ENCODE measurements around the gene SPRED1. TPM values are rescaled to one million over a fixed set of nuclear protein-coding genes. Genes with fewer than 3 reads are reported as not detected.

Gene SPRED1
- total RNA-seq, 1 donor from 2014 or later = 20.4 TPM

DNA sequence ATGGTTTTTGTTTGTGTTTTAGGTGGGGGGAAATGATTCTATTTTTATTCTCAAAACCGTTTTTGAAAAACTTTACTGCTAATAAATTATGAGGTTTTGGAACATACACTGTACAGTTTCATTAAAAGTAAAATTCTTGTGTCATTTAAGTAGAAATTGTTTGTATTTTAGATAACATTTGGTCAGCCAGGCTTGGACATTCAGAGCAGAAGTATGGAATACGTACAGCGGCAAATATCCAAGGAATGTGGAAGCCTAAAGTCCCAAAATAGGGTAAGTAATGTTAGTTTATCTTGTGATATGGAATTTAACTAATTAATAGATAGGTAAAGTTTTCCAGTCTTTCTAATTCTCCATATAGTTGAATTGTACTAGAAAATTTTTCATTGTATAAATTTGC is 96.6 kb downstream of the SPRED1 start:
- no peaks in the 10 kb centered on the region for H3K36me3 ChIP-seq (ENCODE audit: control insufficient read depth, insufficient read depth, low read length)
- H3K4me3 ChIP-seq (ENCODE audit: low read depth, low read length) = no peak overlapping the region
- no peaks in the 10 kb centered on the region for H3K27me3 ChIP-seq (ENCODE audit: control insufficient read depth, insufficient read depth, low read length)
- TF ChIP-seq, protein P1, sequence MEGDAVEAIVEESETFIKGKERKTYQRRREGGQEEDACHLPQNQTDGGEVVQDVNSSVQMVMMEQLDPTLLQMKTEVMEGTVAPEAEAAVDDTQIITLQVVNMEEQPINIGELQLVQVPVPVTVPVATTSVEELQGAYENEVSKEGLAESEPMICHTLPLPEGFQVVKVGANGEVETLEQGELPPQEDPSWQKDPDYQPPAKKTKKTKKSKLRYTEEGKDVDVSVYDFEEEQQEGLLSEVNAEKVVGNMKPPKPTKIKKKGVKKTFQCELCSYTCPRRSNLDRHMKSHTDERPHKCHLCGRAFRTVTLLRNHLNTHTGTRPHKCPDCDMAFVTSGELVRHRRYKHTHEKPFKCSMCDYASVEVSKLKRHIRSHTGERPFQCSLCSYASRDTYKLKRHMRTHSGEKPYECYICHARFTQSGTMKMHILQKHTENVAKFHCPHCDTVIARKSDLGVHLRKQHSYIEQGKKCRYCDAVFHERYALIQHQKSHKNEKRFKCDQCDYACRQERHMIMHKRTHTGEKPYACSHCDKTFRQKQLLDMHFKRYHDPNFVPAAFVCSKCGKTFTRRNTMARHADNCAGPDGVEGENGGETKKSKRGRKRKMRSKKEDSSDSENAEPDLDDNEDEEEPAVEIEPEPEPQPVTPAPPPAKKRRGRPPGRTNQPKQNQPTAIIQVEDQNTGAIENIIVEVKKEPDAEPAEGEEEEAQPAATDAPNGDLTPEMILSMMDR (IDR thresholded peaks at IDR 0.05; ENCODE audit: insufficient read depth, low read length, poor library complexity, severe bottlenecking) = no peak
- DNase-seq (ENCODE audit: low read depth) = no peak

DNA sequence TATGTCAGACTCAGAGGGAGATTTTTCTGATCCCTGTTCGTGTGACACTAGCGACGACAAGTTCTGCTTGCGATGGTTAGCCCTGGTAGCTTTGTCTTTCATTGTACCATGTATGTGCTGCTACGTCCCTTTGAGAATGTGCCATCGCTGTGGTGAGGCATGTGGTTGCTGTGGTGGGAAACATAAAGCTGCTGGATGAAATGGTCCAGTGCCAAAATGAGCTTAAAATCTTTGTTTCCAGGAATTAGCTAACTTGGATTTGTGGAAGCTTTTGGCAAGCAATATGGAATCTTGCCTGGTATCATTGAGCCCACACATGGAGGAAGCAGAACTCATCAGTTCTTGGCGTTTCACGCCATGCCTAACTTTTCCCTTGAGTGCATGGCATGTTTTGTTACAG is 98.8 kb downstream of the SPRED1 start:
- H3K27me3 ChIP-seq (ENCODE audit: control insufficient read depth, insufficient read depth, low read length) = no peaks in the 10 kb centered on the region
- no peak for DNase-seq (ENCODE audit: low read depth)
- no peaks in the 10 kb centered on the region for H3K36me3 ChIP-seq (ENCODE audit: control insufficient read depth, insufficient read depth, low read length)
- H3K4me3 ChIP-seq (ENCODE audit: low read depth, low read length) = no peak overlapping the region
- TF ChIP-seq, protein P1 (IDR thresholded peaks at IDR 0.05; ENCODE audit: insufficient read depth, low read length, poor library complexity, severe bottlenecking) = no peak

DNA sequence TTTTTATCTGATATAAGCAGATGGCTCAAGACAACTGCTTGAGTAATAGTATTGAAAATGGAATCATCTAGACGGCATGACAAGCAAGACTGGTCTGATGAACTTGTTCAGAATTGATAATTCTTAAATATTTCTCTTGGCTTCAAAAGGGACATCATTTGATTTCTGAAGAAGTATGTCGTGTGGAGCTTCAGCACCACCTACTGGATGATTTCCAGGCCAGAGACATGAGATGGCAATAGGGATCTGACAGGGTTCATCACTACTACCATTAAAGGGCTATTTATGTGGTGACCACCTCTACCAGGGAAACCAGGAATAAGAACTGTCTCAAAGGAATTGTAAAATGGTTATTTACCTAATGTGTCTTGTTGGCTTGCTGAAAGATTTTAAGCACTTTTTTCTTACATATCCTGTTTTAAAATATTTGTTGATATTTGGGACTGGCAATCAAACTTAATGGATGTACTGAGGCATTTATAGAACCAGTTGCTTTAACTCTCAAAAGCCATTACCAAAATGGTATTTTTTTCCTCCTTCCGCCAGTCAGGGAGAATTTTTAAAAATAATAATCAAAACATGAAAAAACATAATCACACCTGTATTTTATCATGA is 101.8 kb downstream of the SPRED1 start:
- TF ChIP-seq, protein P1 (IDR thresholded peaks at IDR 0.05; ENCODE audit: insufficient read depth, low read length, poor library complexity, severe bottlenecking) = peak; percentile 78
- H3K36me3 ChIP-seq (ENCODE audit: control insufficient read depth, insufficient read depth, low read length) = no peaks in the 10 kb centered on the region
- no peaks in the 10 kb centered on the region for H3K27me3 ChIP-seq (ENCODE audit: control insufficient read depth, insufficient read depth, low read length)
- peak; percentile 12 for DNase-seq (ENCODE audit: low read depth)
- H3K4me3 ChIP-seq (ENCODE audit: low read depth, low read length) = no peak overlapping the region

DNA sequence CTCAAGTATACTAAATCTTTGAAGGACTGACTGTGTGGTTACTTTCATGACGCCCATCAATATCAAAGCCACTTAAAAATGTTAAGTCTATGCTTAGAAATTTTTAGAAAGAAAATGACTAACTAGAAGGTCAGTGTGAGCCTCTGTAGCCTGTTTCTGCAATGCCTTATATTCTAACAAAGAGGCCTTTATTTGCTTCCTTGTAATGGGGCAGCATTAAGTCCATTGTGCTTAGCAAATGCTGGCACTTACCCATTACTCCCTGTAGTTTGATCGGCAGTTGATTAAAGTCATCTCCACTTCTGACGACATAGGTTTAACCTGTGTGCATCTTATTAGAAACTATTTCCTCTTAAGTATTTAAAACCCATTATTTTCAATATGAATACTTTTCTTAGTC is 109.7 kb downstream of the SPRED1 start:
- H3K36me3 ChIP-seq (ENCODE audit: control insufficient read depth, insufficient read depth, low read length) = no peaks in the 10 kb centered on the region
- H3K27me3 ChIP-seq (ENCODE audit: control insufficient read depth, insufficient read depth, low read length) = no peaks in the 10 kb centered on the region
- H3K4me3 ChIP-seq (ENCODE audit: low read depth, low read length) = no peak overlapping the region
- TF ChIP-seq, protein P1 (IDR thresholded peaks at IDR 0.05; ENCODE audit: insufficient read depth, low read length, poor library complexity, severe bottlenecking) = no peak
- DNase-seq (ENCODE audit: low read depth) = no peak

DNA sequence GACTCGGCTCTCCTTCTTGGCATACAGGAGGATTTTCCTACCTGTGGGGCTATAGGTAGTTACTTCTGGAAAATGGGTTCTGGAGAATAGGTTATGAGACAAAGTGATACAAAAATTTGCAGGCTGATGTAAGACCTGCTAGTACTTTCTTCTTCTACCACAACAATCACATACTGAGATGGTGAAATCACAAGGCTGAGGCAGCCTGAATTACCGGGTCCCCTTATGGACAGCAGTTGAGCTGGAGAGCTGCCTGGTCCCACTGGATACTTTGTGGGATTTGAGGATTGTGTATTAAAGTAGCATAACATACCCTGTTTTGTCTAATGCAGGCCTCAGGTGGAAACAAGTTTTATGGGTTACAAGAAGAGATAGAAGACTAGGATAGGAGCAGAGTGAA is 114.8 kb downstream of the SPRED1 start:
- Histone ChIP-seq H3K4me3 (ENCODE audit: low read depth, low read length) (no peak overlapping the region), H3K27me3 (ENCODE audit: control insufficient read depth, insufficient read depth, low read length) (no peaks in the 10 kb centered on the region), H3K36me3 (ENCODE audit: control insufficient read depth, insufficient read depth, low read length) (no peaks in the 10 kb centered on the region)
- DNase-seq (ENCODE audit: low read depth) = no peak
- TF ChIP-seq, protein P1 (IDR thresholded peaks at IDR 0.05; ENCODE audit: insufficient read depth, low read length, poor library complexity, severe bottlenecking) = no peak

DNA sequence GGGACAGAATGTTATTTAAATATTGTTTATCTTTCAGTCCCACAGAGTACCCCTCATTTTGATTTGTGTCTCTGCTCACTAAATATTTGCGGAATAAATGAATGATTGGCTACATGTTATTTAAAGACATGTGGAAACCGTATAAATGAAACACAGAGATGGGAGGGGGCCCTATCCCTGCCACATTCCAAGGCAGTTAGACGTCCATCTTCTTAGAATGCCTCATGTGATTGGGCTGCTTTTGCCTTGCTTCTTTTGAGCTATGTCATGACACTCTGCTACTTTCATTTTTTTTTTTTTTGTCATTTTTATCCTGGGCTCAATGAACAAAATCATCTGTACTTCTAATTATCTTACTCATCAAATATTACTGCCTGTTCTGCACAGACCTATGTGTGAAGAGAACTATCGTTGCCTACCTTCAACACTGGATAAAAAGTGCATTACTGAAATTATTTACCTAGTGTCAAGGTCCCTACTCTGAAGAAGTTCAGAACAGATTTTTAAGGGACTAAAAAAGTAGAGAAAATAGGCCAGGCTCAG is 117.4 kb downstream of the SPRED1 start:
- Histone ChIP-seq H3K4me3 (ENCODE audit: low read depth, low read length) (no peak overlapping the region), H3K27me3 (ENCODE audit: control insufficient read depth, insufficient read depth, low read length) (no peaks in the 10 kb centered on the region), H3K36me3 (ENCODE audit: control insufficient read depth, insufficient read depth, low read length) (no peaks in the 10 kb centered on the region)
- TF ChIP-seq, protein P1 (IDR thresholded peaks at IDR 0.05; ENCODE audit: insufficient read depth, low read length, poor library complexity, severe bottlenecking) = no peak
- DNase-seq (ENCODE audit: low read depth) = no peak

All from kidney epithelial cell (primary cell).